Natural killer cell treated with Interleukin-12 subunit alpha and Interleukin-12 subunit beta and Interleukin-15 and Interleukin-18, amount 100 ng/mL, for 72 hours (primary cell): Measurements from ENCODE around the gene ZNF236. TPM values are rescaled to one million over a fixed set of nuclear protein-coding genes. Genes with fewer than 3 reads are reported as not detected.

Experiments used
- ATAC-seq, 2 donors: fragments of 150-1000 bp; cut with Tn5 transposase in 1 of 2; sonication (Bioruptor Pico), chemical (Tn5 transposase) in 1 of 2; 2 replicates each; pipeline ENCODE4 v1.10.0; 2021
- DNase-seq: peaks from one replicate; pipeline ENCODE4 v3.0.0; 2022; ENCODE audit warnings: low spot score
- H3K27ac Mint-ChIP-seq, 2 donors: 1 replicate in 1 of 2; 2 replicates in 1 of 2; pipeline ENCODE4 v1.8.0; 2022; ENCODE audit warnings: mixed read lengths in 2 of 2, mild to moderate bottlenecking in 1 of 2, moderate library complexity in 1 of 2
- H3K27me3 Mint-ChIP-seq, 2 donors: 1 replicate in 1 of 2; 2 replicates in 1 of 2; pipeline ENCODE4 v1.8.0; 2022; ENCODE audit warnings: mixed read lengths in 2 of 2
- H3K36me3 Mint-ChIP-seq: one replicate; pipeline ENCODE4 v1.8.0; 2022; ENCODE audit warnings: mixed read lengths
- H3K4me1 Mint-ChIP-seq, 2 donors: 1 replicate in 1 of 2; 2 replicates in 1 of 2; pipeline ENCODE4 v1.8.0; 2022; ENCODE audit warnings: low read depth in 2 of 2, mixed read lengths in 2 of 2, mild to moderate bottlenecking in 1 of 2
- H3K4me3 Mint-ChIP-seq: one replicate; pipeline ENCODE4 v1.8.0; 2022; ENCODE audit warnings: mixed read lengths
- H3K9me3 Mint-ChIP-seq: 2 replicates; pipeline ENCODE4 v1.8.0; 2022; ENCODE audit warnings: mixed read lengths
- total RNA-seq, 2 donors: library from RNA; stranded (reverse); gene quantifications; one replicate each; pipeline ENCODE4 v1.2.3, GENCODE V29; 2022

ZNF236 gene
- total RNA-seq, 2 donors from 2014 or later, result 18.0 to 37.4 TPM

DNA sequence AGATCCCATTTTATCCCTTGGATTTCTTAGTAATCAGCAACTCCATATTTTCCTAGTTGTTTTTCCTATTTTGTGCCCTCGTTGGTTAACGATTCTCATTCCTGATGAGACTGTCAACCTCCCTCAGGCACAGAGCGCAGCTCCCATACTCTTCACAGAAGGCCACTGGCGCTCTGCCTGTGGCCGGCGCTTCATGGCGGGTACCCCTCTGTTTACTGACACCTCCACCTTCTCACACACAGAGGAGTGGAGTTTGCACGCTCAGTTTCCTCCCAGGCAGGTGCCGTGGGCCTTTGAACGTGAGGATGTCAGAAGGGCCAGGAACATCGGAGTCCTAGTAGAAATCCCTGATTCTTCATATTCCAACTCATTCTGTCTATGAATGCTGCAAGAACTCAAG is 171.2 kb downstream of the ZNF236 start:
- ATAC-seq, result no peak
- no peak for DNase-seq
- H3K4me1 Mint-ChIP-seq, result peaks cover 0 to 19% of the 10 kb centered on the region in 2 donors
- H3K36me3 Mint-ChIP-seq, result no peaks in the 10 kb centered on the region
- no peak overlapping the region for H3K27ac Mint-ChIP-seq
- no peaks in the 10 kb centered on the region for H3K27me3 Mint-ChIP-seq
- H3K4me3 Mint-ChIP-seq, result no peak overlapping the region
- H3K9me3 Mint-ChIP-seq, result no peaks in the 10 kb centered on the region

GRCh38 chr18:76994086-76994654 is 171.8 kb downstream of the ZNF236 start:
- peaks cover 0 to 22% of the 10 kb centered on the region in 2 donors for H3K4me1 Mint-ChIP-seq
- H3K36me3 Mint-ChIP-seq, result no peaks in the 10 kb centered on the region
- no peak for DNase-seq
- ATAC-seq, result no peak
- H3K9me3 Mint-ChIP-seq, result no peaks in the 10 kb centered on the region
- no peak overlapping the region for H3K4me3 Mint-ChIP-seq
- H3K27ac Mint-ChIP-seq, result no peak overlapping the region
- H3K27me3 Mint-ChIP-seq, result no peaks in the 10 kb centered on the region

DNA sequence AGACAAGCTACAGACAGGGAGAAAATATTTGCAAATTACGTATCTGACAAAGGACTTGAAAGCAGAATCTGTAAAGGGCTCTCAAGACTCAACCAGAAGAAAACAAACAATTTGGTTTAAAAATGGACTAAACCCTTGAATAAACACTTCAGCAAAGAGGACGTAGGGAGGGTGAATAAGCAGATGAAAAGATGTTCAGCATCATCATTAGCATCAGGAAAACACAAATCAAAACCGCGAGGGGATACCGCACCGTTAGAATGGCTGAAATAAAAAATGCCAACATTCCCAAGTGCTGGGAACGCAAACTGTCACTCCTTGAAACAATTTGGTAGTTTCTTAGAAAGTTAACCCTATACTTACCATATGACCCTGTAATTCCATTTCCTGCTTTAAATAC is 173.5 kb downstream of the ZNF236 start:
- Mint-ChIP-seq H3K27me3 (no peaks in the 10 kb centered on the region), H3K9me3 (no peaks in the 10 kb centered on the region), H3K27ac (no peak overlapping the region), H3K4me1 (peaks cover 7 to 18% of the 10 kb centered on the region in 2 donors), H3K36me3 (no peaks in the 10 kb centered on the region), H3K4me3 (no peak overlapping the region)
- no peak for DNase-seq
- no peak for ATAC-seq

DNA sequence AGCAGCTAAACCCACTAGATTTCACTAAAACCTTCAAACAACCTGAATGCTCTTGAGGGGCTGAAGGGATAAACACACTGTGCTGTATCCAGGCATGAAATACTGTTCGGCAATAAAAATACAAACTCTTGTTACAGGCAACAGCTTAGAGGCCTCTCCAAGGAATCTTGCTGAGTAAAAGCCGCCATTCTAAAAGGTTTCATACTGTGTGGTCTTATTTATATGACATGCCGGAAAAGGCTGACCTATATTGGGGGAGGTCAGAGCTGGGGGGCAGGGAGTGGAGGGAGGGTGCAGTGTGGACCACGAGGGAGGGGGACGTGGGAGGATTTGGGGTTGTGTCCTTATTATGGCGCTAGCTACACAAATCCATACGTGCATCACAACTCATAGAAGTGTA is 174.1 kb downstream of the ZNF236 start:
- Mint-ChIP-seq H3K9me3 (no peaks in the 10 kb centered on the region), H3K27me3 (no peaks in the 10 kb centered on the region), H3K4me1 (peaks cover 7 to 16% of the 10 kb centered on the region in 2 donors), H3K4me3 (no peak overlapping the region), H3K27ac (no peak overlapping the region), H3K36me3 (no peaks in the 10 kb centered on the region)
- DNase-seq (no peak), ATAC-seq (no peak)

DNA sequence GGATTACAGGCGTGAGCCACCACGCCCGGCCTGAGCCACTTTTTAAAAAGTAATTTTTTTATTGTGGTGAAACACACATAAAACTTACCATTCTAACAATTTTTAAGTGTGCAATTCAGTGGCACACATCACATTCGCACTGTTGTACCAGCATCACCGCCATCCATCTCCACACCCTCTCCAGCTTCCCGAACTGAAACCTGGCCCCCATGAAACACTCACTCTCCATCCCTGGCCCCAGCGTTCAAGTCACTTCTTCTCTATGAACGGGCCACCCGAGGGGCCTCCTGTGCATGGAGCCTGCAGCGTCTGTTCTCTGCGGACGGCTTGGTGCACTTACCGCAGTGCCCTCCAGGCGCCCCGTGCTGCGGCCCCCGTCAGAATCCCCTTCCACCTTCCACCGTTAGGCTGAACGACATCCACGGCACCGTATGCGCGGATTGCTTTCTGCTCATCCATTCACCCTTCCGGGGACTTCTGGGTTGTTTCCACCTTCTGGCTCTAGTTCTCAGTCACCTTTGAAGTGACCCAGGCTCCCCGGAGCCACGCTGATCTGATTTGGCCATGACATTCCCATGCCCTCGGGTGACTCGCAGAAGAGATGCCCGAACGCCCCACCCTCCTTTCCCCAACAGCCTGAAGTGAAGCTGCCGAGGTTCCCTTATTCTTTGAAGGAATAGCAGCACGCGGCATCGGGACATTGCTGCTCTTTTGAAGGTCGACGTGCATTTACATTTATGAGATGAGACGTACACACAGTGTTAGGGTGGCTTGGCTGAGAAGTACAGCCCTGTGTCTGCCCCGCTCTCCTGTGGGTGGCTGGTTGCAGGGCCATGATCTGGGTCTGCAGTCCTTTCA is 175.8 kb downstream of the ZNF236 start:
- H3K36me3 Mint-ChIP-seq, result no peaks in the 10 kb centered on the region
- H3K4me3 Mint-ChIP-seq, result no peak overlapping the region
- no peak overlapping the region for H3K27ac Mint-ChIP-seq
- no peaks in the 10 kb centered on the region for H3K9me3 Mint-ChIP-seq
- peaks cover 16 to 20% of the 10 kb centered on the region in 2 donors for H3K4me1 Mint-ChIP-seq
- no peaks in the 10 kb centered on the region for H3K27me3 Mint-ChIP-seq
- no peak for DNase-seq
- no peak for ATAC-seq

GRCh38 chr18:76999077-76999476 is 176.7 kb downstream of the ZNF236 start:
- Mint-ChIP-seq H3K4me3 (no peak overlapping the region), H3K36me3 (no peaks in the 10 kb centered on the region), H3K27ac (no peak overlapping the region), H3K27me3 (no peaks in the 10 kb centered on the region), H3K4me1 (peaks cover 16 to 20% of the 10 kb centered on the region in 2 donors), H3K9me3 (no peaks in the 10 kb centered on the region)
- ATAC-seq, result no peak
- no peak for DNase-seq

DNA sequence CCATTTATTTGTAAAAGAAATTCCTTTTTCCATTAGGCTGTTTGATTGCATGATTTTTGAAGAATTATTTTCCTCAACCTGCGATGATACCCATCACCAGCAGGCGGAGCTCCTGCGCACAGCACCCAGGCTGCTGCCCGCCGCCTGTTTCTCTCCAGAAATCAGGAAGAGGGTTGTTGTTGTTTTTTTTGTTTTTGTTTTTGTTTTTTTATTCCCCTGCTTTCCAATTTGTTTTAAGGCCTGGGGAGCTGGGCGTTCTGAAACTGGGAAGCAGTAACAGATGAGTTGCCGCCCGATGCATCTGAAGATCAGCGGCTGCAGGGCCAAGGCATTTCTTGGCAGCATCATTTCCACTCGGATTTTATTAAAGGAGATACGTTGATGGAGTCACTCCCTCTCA is 178.2 kb downstream of the ZNF236 start:
- DNase-seq (no peak), ATAC-seq (no peak)
- Mint-ChIP-seq H3K27me3 (no peaks in the 10 kb centered on the region), H3K36me3 (no peaks in the 10 kb centered on the region), H3K4me3 (no peak overlapping the region), H3K27ac (peak overlapping the region; percentile 31 to 59), H3K4me1 (peaks cover 24 to 32% of the 10 kb centered on the region in 2 donors), H3K9me3 (no peaks in the 10 kb centered on the region)

- Mint-ChIP-seq H3K9me3 (no peaks in the 10 kb centered on the region), H3K36me3 (no peaks in the 10 kb centered on the region)
- ATAC-seq, result no peak
These were observed 178.7 kb downstream of the ZNF236 start for GRCh38 chr18:77001041-77001440.

GRCh38 chr18:77001979-77002378 is 179.6 kb downstream of the ZNF236 start:
- H3K27ac Mint-ChIP-seq, result peak overlapping the region in 1 of 2 donors; percentile 14
- no peaks in the 10 kb centered on the region for H3K9me3 Mint-ChIP-seq
- peaks cover 35% of the 10 kb centered on the region in 2 donors for H3K4me1 Mint-ChIP-seq
- ATAC-seq (no peak), DNase-seq (no peak)
- H3K36me3 Mint-ChIP-seq, result no peaks in the 10 kb centered on the region
- H3K4me3 Mint-ChIP-seq, result no peak overlapping the region
- no peaks in the 10 kb centered on the region for H3K27me3 Mint-ChIP-seq

More at GRCh38 chr18:77001041-77001440, 178.7 kb downstream of the ZNF236 start:
- no peaks in the 10 kb centered on the region for H3K27me3 Mint-ChIP-seq
- H3K4me1 Mint-ChIP-seq, result peaks cover 29 to 35% of the 10 kb centered on the region in 2 donors
- no peak for DNase-seq
- H3K4me3 Mint-ChIP-seq, result no peak overlapping the region
- H3K27ac Mint-ChIP-seq, result peak overlapping the region in 1 of 2 donors; percentile 31

DNA sequence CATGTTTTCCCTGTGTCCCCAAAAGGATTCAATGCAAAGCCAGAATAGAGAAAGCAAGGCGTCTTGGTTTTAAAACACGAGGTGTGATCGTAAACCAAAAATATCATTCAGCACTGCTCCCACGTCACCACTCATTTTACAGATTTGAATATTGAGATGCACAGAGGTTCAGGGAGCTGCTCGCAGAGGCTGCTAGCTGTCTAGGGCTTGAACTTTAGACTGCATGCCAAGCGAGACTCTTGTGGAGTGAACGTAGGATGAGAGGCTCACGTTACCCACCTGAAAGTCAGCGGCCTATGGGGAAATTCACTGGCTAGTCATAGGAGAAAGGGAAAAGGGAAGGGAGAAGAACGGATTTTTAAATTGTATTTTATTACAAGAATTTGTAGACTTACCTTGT is 180.1 kb downstream of the ZNF236 start:
- H3K4me3 Mint-ChIP-seq, result no peak overlapping the region
- no peak overlapping the region for H3K27ac Mint-ChIP-seq
- no peaks in the 10 kb centered on the region for H3K36me3 Mint-ChIP-seq
- peaks cover 36 to 40% of the 10 kb centered on the region in 2 donors for H3K4me1 Mint-ChIP-seq
- H3K27me3 Mint-ChIP-seq, result no peaks in the 10 kb centered on the region
- H3K9me3 Mint-ChIP-seq, result no peaks in the 10 kb centered on the region
- ATAC-seq, result no peak
- no peak for DNase-seq

DNA sequence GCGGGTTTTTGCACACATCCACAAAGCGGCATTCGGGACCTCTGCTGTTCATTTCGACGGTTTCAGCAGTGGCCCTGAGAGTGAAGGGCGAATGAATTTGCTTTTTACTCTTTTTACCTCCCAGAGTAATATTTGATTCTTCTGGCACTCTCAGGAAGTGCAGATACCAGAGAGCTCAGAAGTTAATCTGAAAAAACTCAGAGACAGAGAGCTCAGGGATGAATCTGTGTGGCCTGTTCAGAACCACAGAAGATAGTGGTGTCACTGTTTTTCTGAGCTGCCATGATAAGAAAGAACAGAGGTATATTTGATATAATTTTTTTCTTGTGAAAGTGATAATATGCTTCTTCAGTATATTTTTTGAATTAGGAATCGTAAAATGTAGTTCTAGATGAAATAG is 181.0 kb downstream of the ZNF236 start:
- Mint-ChIP-seq H3K4me3 (no peak overlapping the region), H3K27ac (peak overlapping the region in 1 of 2 donors; percentile 60), H3K4me1 (peaks cover 38 to 42% of the 10 kb centered on the region in 2 donors), H3K27me3 (no peaks in the 10 kb centered on the region), H3K9me3 (no peaks in the 10 kb centered on the region), H3K36me3 (no peaks in the 10 kb centered on the region)
- ATAC-seq (no peak), DNase-seq (no peak)

- Mint-ChIP-seq H3K4me3 (peak overlapping the region; percentile 45), H3K27me3 (no peaks in the 10 kb centered on the region), H3K27ac (peak overlapping the region; percentile 60 to 87), H3K36me3 (no peaks in the 10 kb centered on the region), H3K4me1 (peaks cover 43 to 51% of the 10 kb centered on the region in 2 donors), H3K9me3 (no peaks in the 10 kb centered on the region)
- ATAC-seq (peak; percentile 29 to 64), DNase-seq (no peak)
These were observed 182.4 kb downstream of the ZNF236 start for GRCh38 chr18:77004555-77005380.

DNA sequence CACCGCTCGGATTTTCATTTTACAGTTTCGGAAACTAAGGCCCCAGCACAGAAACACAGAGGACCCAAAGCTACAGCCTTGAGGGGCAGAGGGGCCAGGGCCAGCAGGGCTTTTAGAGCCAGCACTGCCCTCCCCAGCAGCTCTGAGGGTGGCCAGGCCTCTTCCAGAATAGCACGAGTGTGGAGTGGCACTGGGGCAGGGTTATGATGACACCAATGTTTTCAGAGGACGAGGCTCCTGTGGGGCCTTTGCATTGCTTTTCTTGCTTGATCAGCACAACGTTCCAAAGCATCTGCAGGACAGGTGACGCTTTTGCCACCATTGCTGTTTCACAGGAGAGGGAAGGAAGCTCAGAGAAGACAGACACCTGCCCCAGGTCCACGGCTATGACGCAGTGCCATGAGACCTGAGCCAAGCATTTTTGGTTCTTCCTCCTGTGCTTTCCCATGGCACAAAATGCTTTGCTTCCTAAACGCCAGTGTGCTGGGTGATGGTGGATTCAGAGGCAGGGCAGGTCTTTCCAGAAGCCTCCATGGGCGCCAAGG is 183.4 kb downstream of the ZNF236 start:
- ATAC-seq, result no peak
- Mint-ChIP-seq H3K4me3 (no peak overlapping the region), H3K9me3 (no peaks in the 10 kb centered on the region), H3K27me3 (no peaks in the 10 kb centered on the region), H3K27ac (peak overlapping the region; percentile 31 to 87), H3K36me3 (no peaks in the 10 kb centered on the region), H3K4me1 (peaks cover 45 to 51% of the 10 kb centered on the region in 2 donors)
- no peak for DNase-seq
